IPS DF 4.7 (cell line): ENCODE data around the gene CHKB.
"Not testable (repeated sequence)": the region's sequence is repeated elsewhere in the genome, so short reads cannot be mapped to it uniquely, and the experiment has no call there.

Experiments used
- DNase-seq: peaks from one replicate; pipeline ENCODE4 v3.0.0-alpha.2; 2013; ENCODE audit warnings: low spot score; ENCODE audit errors: extremely low read depth

Gene CHKB

DNA sequence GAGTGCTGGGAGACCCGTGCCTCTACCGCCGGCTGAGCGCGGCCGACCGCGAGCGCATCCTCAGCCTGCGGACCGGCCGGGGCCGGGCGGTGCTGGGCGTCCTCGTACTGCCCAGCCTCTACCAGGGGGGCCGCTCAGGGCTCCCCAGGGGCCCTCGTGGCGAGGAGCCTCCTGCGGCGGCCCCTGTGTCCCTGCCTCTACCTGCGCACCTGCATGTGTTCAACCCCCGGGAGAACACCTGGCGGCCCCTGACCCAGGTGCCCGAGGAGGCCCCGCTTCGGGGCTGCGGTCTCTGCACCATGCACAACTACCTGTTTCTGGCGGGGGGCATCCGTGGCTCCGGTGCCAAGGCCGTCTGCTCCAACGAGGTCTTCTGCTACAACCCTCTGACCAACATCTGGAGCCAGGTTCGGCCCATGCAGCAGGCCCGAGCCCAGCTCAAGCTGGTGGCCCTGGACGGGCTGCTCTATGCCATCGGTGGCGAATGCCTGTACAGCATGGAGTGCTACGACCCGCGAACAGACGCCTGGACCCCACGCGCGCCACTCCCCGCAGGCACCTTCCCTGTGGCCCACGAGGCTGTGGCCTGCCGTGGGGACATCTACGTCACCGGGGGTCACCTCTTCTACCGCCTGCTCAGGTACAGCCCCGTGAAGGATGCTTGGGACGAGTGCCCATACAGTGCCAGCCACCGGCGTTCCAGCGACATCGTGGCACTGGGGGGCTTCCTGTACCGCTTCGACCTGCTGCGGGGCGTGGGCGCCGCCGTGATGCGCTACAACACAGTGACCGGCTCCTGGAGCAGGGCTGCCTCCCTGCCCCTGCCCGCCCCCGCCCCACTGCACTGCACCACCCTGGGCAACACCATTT, 33.5 kb downstream of the CHKB start:
- no peak for DNase-seq

DNA sequence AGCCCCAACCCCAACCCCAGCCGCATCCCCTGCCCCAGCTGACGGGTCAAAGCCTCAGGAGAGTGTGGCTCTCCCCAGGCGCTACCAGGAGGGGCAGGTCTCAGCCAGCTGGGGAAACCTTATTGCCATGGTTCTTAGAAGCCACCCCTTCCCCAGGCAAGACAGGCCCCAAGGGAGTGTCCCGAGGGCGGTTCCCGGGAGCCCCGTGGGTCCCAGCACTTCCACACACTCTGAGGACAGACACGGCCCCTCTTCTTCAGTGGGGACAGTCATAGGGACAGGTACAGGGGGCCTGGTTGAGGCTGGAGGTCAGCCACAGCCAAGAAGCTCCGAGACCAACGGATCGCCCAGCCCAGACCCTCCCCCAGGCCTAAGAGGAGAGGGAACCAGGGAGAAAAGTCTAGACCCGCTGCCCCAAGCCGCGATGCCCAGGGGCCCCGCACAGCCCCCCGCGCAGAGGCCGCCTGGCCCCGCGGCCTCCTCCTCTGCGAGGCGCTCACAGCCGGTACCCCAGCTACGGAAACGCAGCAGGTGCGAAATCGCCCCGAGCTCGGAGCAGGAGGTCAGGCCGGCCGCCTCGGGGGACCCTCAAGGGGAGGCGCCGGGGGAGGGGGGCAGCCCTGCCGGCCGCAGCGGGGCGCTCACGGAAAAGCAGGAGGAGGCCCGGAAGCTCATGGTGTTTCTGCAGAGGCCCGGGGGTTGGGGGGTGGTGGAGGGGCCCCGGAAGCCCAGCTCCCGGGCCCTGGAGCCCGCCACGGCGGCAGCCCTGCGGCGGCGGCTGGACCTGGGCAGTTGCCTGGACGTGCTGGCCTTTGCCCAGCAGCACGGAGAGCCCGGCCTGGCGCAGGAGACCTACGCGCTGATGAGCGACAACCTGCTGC, 34.4 kb downstream of the CHKB start:
- no peak for DNase-seq

GRCh38 chr22:50547263-50547985, 35.2 kb downstream of the CHKB start:
- no peak for DNase-seq

GRCh38 chr22:50546326-50547262, 36.1 kb downstream of the CHKB start:
- no peak for DNase-seq

DNA sequence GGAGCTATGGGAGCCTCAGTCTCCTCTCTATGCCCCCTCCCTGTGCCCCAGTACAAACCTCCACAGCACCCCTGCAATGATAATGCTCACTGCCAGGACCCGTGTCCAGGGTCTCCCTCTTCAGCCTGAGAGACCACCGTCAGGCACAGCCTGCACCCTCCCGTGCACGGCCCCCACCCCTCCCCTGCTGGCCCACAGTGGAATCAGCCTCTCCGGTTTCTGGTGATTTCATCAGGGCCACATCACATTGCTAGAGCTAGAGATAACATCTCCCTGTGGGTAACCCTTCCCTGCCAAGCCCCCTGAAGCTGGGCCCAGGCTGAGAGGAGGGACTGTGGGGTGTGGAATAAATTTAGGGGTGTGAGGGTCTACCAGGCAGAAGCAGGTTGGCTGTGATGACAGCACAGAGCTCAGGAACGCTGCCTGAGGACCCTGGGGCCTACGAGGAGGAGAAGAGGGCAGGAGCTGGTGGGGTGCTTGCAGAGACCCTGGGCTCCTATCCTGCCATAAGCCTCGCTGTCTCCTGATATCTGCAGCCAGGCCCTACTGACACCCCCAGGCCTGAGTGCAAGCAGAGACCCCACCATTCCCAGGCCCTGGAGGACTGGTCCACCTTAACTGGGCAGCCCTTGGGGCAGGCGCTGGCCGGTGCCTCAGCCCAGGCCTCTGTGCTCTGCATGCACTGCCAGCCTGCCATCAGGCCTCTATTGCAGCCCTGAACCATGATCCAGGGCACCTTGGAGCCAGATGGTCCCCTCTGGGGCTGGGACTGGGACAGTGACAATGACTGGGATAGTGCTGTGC, 36.9 kb downstream of the CHKB start, which contains the start of gene KLHDC7B:
Gene KLHDC7B (plus strand): TSS at position 378 of the 804 bp plus-strand sequence. CDS start 345 bp downstream, at position 723.
- no peak for DNase-seq

DNA sequence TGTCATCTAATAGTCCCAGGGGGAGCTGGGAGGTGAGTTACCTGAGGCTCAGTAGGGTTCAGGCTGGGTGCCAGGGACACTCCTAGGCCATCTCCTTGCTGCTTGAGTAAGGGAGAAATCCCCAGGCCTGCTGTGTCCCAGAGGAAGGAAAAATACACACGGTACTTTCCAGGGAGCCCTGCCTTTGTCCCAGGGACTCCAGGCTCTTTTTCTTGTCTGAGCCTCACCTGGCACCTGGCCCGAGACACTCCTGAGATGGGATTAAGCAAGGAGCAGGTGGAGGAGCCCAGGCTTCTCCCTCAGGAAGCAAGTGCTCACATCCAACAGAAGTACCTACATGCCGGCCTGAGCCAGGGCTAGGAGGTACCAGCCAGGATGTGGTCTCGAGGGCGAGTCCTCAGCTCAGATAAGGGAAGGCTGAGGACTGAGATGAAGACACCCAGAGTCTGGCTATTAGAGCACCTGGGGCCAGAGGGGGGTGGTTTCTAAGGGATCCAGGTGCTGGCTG, 37.8 kb downstream of the CHKB start:
- DNase-seq = no peak

- no peak for DNase-seq
These were observed 38.4 kb downstream of the CHKB start for GRCh38 chr22:50544078-50544745.

- DNase-seq = no peak
These were observed 40.2 kb downstream of the CHKB start for GRCh38 chr22:50542416-50542927.

GRCh38 chr22:50541667-50542026, 41.0 kb downstream of the CHKB start:
- DNase-seq = not testable (repeated sequence)

GRCh38 chr22:50540381-50540780, 42.3 kb downstream of the CHKB start:
- DNase-seq = no peak

DNA sequence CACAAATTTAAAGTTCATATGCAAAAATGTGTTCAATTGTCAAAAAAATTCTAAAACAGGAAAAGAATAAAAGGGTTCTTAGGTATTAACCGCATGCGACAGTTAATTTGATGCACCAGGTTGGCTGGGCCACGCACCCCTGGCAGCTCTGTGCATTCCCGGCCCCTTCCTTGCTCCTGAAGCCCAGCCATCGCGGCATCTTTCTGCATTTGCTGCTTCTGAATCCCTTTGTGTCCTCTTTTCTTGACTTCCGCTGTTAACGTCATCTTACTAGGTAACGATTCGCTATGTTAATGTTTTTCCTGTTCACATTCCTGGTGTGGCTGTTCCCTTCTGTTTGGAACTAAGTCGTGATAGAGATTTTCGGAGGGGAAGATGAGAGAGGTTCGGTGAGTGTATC, 44.9 kb downstream of the CHKB start:
- no peak for DNase-seq

- DNase-seq = no peak
These were observed 46.4 kb downstream of the CHKB start for GRCh38 chr22:50536226-50536625.

- DNase-seq = no peak
These were observed 47.5 kb downstream of the CHKB start for GRCh38 chr22:50535113-50535512.

DNA sequence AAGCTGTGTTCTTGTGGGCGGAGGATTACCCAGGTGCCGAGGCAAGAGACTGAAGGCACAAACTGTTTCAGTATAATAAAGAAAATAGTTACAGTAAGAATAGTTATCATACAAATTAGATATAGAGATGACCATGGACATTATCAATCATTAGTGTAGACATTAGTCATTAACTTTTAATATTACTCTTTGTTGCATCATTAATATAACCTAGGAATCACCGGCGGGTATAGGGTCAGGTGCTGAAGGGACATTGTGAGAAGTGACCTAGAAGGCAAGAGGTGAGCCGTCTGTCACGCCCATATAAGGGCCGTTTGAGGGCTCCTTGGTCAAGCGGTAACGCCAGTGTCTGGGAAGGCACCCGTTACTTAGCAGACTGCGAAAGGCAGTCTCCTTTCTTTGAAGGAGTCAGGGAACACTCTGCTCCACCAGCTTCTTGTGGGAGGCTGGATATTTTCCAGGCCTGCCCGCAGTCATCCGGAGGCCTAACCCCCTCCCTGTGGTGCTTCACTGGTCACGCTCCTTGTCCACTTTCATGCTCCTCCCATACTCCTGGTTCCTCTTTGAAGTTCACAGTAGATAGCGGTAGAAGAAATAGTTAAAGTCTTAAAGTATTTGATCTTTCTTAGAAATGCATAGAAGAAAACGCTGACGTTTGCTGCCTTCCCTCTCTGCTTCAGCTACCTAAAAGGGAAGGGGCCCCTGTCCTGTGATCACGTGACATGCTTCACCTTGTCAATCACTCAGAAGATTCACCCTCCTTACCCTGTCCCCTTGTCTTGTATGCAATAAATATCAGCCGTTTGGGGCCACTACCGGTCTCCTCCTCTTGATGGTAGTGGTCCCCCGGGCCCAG, 48.6 kb downstream of the CHKB start:
- DNase-seq = not testable (repeated sequence)

DNA sequence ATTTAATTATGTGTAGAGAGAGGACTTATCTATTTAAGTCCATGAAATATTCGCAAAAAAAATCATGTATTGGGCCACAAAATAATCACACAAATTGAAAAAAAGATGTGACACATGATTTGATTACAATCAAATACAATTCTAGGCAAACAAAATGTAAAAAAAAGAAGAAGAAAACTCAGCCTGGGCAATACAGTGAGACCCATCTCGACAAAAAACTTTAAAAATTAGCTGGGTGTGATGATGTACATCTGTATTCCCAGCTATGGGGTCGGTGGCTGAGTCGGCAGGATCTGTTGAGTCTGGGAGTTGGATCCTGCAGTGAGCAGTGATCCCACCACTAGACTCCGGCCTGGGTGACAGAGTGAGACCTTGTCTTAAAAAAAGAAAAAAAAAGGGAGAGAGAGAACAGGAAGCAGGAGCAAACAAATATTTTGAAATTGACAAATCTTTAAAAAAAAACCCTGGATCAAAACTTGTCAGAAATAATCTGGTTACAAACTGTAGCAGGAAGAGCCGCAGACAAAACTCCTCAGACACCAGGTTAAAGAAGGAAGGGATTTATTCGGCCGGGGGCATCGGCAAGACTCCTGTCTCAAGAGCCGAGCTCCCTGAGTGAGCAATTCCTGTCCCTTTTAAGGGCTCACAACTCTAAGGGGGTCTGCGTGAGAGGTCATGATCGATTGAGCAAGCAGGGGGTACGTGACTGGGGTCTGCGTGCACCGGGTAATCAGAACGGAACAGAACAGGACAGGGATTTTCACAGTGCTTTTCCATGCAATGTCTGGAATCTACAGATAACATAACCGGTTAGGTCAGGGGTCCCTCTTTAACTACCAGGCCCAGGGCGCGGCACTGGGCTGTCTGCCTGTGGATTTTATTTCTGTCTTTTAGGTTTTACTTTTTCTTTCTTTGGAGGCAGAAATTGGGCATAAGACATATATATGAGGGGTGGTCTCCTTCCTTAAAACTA, 49.5 kb downstream of the CHKB start:
- no peak for DNase-seq

DNA sequence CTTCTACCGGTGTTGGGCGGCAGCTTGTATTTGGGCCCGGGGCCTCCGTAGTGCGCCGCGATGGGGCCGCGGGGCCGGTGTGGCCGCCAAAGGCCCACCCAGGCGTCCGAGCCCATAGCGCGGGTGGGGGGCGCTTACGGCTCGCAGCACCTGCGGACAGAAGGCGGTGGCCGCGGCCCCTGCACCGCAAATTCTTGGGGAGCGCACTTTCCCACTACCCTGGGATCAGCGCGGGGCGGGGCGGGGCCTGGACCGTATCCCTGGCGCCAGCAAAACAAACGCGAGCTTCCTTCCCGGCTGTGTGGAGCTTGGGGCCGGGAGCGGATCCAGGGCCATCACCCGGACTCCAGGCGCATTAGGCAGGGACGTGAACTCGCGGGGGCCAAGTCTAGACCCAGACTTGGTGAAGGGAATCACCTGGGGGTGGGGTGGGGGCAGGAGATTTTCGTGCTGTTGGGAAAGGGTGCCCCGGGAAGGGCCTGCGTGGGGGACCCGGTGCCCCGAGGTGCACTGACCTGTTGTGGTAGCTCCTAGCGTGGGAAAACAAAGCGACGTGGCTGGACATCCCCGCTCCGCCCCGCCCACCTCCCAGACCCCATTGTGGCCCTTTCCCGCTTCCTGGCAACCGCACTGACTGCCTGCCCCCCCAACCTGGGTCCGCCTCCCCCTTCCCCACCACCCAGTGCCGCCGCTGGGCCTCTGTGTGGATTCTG, 50.5 kb downstream of the CHKB start:
- DNase-seq = no peak
